Transverse colon (tissue), 4 donors: ENCODE results near the gene PREX1. TPM values are rescaled to one million over a fixed set of nuclear protein-coding genes. Genes with fewer than 3 reads are reported as not detected.

Experiments used
- DNase-seq: peaks from one replicate; pipeline ENCODE4 v3.0.0-alpha.2; 2019
- H3K27ac ChIP-seq, 4 donors: fragments of 200-600 bp; sonication (generic); 2 replicates each; pipeline ENCODE4 v1.5.1; 2016 to 2018; ENCODE audit warnings: inconsistent platforms in 4 of 4
- H3K27me3 ChIP-seq: fragments of 200-600 bp; sonication (generic); 2 replicates; pipeline ENCODE4 v1.5.1; 2017; ENCODE audit warnings: inconsistent platforms
- H3K36me3 ChIP-seq, 4 donors: fragments of 200-600 bp; sonication (generic); 2 replicates each; pipeline ENCODE4 v1.5.1; 2017 to 2019; ENCODE audit warnings: inconsistent platforms in 4 of 4
- H3K4me1 ChIP-seq, 4 donors: fragments of 200-600 bp; sonication (generic); 2 replicates each; pipeline ENCODE4 v1.5.1; 2017 to 2020; ENCODE audit warnings: inconsistent platforms in 4 of 4
- H3K4me3 ChIP-seq, 4 donors: fragments of 200-600 bp; sonication (generic); 1 replicate in 1 of 4; 2 replicates in 3 of 4; pipeline versions ENCODE4 v1.5.1 to v1.6.1; 2017 to 2019; ENCODE audit warnings: inconsistent platforms in 4 of 4
- H3K9me3 ChIP-seq, 2 donors: fragments of 200-600 bp; sonication (generic); 2 replicates each; pipeline ENCODE4 v1.5.1; 2017 to 2019; ENCODE audit warnings: inconsistent platforms in 2 of 2
- EP300 ChIP-seq: sonication (generic); formaldehyde crosslinking; IDR thresholded peaks from one replicate; pipeline ENCODE4 v1.6.1; 2017; ENCODE audit warnings: antibody characterized with exemption, low read depth
- POLR2A ChIP-seq: fragments of 450-650 bp; IDR thresholded peaks from one replicate; pipeline ENCODE4 v1.6.1; 2016; ENCODE audit warnings: antibody characterized with exemption, mild to moderate bottlenecking, moderate library complexity
- POLR2AphosphoS5 ChIP-seq, 3 donors: sonication (generic); formaldehyde crosslinking; IDR thresholded peaks; one replicate each; pipeline ENCODE4 v1.6.1; 2016; ENCODE audit warnings: antibody characterized with exemption in 3 of 3
- WGBS, 2 donors: methylation state at CpG; one replicate each; pipeline ENCODE4 v1.1.5; 2018; ENCODE audit warnings: low coverage in 1 of 2; 5-methylcytosine and 5-hydroxymethylcytosine counted together
- in situ Hi-C, 4 donors: fragments of 200-750 bp; cut with MboI; loops; one replicate each; pipeline versions ENCODE4 v1.15.0 to v1.15.1; 2017; ENCODE audit warnings: low sequenced_read_pairs in 3 of 4, low pct_ligation_motif_present in 1 of 4, low pct_unique_long_range_greater_than_20kb in 1 of 4
- intact Hi-C: fragments of 100-400 bp; cut with DNase I; formaldehyde crosslinking; loops from one replicate; pipeline ENCODE4 v1.15.1; 2023; ENCODE audit warnings: low total_unique reads
- total RNA-seq, 4 donors: library from RNA; depleted of rRNA; stranded (reverse); fragments of >200 nt; gene quantifications; one replicate each; pipeline ENCODE4 v1.1.0, GENCODE V29; 2016
- TF ChIP-seq, protein P1 (sequence below), 5 experiments: fragments of 200-600 bp in 3 of 5; fragments of 450-650 bp in 2 of 5; sonication (generic) in 3 of 5; IDR thresholded peaks; 1 replicate in 2 of 5; 2 replicates in 3 of 5; pipeline ENCODE4 v1.5.1; 2016 to 2017; ENCODE audit warnings: antibody characterized with exemption in 5 of 5, inconsistent platforms in 3 of 5, mild to moderate bottlenecking in 2 of 5, moderate library complexity in 1 of 5

Gene PREX1
- total RNA-seq, 4 donors from 2014 or later = 10.9 to 29.9 (median 16.6) TPM

DNA sequence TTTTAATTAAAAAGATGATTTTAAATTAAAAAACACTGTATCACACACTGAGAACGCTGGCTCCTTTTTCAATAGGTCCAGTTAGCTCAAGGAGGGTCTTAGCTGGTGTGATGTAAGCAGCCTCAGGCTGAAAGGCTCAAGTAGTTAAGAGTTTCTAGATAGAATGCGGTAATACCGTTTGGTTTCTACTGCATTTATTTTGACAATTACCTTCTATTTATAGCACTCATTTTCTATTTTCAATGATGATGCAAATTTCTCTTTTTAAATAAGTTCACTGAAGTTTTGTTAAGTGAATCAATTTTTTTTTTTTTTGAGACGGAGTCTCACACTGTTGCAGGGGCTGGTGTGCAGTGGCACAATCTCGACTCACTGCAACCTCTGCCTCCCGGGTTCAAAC is 87.1 kb downstream of the PREX1 start:
- Histone ChIP-seq H3K27ac (no peak overlapping the region), H3K36me3 (no peaks in the 10 kb centered on the region), H3K4me1 (peaks cover 4 to 17% (median 9%) of the 10 kb centered on the region in 4 donors), H3K9me3 (no peaks in the 10 kb centered on the region), H3K4me3 (no peak overlapping the region), H3K27me3 (no peaks in the 10 kb centered on the region)
- no peak for DNase-seq
- in situ Hi-C loops (no loop called here), intact Hi-C loops (no loop called here)
- 77 to 85% methylated on average over 6 of the region's 6 CpGs for WGBS, 2 donors
- TF ChIP-seq EP300 (no peak), POLR2AphosphoS5 (IDR thresholded peaks at IDR 0.05) (no peak), POLR2A (no peak)
- TF ChIP-seq, protein P1, sequence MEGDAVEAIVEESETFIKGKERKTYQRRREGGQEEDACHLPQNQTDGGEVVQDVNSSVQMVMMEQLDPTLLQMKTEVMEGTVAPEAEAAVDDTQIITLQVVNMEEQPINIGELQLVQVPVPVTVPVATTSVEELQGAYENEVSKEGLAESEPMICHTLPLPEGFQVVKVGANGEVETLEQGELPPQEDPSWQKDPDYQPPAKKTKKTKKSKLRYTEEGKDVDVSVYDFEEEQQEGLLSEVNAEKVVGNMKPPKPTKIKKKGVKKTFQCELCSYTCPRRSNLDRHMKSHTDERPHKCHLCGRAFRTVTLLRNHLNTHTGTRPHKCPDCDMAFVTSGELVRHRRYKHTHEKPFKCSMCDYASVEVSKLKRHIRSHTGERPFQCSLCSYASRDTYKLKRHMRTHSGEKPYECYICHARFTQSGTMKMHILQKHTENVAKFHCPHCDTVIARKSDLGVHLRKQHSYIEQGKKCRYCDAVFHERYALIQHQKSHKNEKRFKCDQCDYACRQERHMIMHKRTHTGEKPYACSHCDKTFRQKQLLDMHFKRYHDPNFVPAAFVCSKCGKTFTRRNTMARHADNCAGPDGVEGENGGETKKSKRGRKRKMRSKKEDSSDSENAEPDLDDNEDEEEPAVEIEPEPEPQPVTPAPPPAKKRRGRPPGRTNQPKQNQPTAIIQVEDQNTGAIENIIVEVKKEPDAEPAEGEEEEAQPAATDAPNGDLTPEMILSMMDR (IDR thresholded peaks at IDR 0.05) = no peak

DNA sequence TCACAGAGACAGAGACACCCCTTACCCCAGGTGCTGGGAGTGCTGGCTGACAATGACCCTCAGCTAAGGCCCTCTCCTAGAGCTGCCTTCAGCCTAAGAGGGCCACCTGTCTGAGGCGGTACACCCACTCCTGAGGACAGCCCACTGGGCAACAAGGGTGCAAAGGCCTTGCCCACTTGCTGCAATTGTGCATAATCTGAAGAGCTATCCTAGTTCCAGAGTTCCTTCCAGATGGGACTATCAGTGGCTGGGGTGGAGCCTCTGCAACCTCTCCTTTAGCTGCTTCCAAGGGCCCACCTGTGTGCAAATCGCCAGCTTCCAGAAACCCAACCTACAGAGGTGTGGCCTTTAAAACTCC is 87.5 kb downstream of the PREX1 start:
- Histone ChIP-seq H3K4me3 (no peak overlapping the region), H3K27ac (no peak overlapping the region), H3K4me1 (peaks cover 4 to 17% (median 9%) of the 10 kb centered on the region in 4 donors), H3K27me3 (no peaks in the 10 kb centered on the region), H3K9me3 (no peaks in the 10 kb centered on the region), H3K36me3 (no peaks in the 10 kb centered on the region)
- TF ChIP-seq EP300 = no peak
- no peak for TF ChIP-seq POLR2A
- 80% methylated on average over 2 of the region's 2 CpGs; no CpG with 5 or more reads in 1 of the 2 donors for WGBS, 2 donors
- intact Hi-C loops = no loop called here
- DNase-seq = no peak
- in situ Hi-C loops = no loop called here

DNA sequence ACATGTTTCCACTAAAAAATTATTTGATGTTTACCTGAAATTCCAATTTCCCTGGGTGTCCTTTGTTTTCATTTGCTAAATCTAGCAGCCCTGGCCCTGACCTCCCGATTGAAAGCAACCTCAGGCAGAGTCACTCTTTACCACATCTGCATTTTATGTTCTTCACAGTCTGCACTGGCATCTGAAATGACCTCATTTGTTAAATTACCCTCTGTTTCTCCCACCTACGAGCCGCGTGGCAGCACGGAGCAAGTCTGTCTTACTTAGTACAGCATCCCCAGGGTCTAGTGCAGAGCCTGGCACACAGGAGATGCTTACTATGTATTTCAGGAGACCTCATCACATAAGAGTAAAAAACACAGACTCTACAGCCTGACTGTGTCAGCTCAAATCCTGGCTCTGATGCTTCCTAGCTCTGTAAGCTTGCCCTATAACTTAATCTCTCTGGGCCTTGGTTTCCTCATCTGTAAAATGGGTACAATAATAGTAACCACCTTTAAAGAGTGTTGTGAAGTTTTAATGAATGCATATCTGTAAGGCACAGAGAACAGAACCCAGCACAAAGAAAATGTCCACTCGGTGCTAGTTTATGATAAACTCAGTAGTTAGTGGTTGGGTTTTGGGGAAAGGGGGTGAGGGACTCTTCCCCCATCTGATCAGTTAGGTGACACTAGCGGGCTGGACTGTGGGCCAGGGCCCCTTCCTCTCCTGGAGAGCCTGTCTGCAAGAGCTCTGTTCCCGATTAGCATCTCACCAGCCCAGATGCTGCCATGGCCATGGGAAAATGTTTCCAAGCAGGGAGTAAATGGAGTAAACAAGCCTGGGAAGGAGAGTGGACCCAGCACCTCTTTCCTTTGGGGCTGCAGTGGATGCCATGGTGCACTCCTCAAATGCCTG is 88.2 kb downstream of the PREX1 start:
- no peak for DNase-seq
- peak overlapping the region in 1 of 4 donors; percentile 7 for H3K27ac ChIP-seq
- in situ Hi-C loops = no loop called here
- intact Hi-C loops = no loop called here
- TF ChIP-seq POLR2AphosphoS5 (IDR thresholded peaks at IDR 0.05) = no peak
- TF ChIP-seq POLR2A = no peak
- TF ChIP-seq, protein P1 (IDR thresholded peaks at IDR 0.05) = no peak
- no peak for TF ChIP-seq EP300
- no peaks in the 10 kb centered on the region for H3K36me3 ChIP-seq
- 63 to 70% methylated on average over 5 to 8 of the region's 8 CpGs for WGBS, 2 donors
- H3K4me3 ChIP-seq = no peak overlapping the region
- peaks cover 4 to 17% (median 9%) of the 10 kb centered on the region in 4 donors for H3K4me1 ChIP-seq
- no peaks in the 10 kb centered on the region for H3K27me3 ChIP-seq
- no peaks in the 10 kb centered on the region for H3K9me3 ChIP-seq

DNA sequence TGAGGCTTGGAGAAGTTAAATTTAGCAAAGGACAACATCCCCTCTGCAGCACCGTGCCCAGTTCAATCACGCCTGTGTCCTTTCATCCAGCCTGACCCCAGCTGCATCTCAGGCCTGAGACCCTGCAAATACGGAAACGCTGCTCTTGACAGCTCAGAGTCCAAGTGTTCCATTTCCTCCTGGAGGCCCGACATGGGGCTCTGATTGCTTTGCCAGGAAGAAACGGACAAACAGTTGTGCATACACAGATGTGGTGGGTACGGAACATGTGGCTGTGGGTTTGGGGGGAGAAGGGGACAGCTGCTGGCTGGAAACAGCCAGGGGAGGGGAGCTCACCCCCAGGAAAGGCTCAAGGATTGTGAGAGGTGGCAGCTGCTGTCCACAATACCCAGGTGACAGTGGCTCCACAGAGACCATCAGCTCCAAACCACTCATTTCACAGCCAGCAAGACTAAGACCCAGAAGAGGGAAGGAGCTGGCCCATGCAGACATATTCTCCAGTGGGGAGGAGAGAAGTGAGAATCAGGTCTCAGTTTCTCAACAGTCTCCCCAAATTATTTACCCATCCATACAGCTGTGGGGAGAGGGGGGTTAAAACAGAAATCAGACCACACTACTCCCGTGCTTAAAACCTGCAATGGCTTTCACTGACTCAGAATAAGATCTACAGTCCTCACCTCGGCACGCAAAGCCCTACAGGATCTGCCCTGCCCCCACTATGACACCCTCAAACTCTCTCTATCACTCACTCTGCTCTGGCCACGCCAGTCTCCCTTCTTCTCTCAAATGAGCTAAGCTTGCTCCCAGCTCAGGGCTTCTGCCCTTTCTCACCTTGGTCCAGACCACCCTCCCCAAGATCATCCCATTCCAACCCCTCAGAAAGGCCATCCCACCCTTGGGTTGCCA is 89.1 kb downstream of the PREX1 start:
- no peaks in the 10 kb centered on the region for H3K36me3 ChIP-seq
- H3K27me3 ChIP-seq = no peaks in the 10 kb centered on the region
- no peak overlapping the region for H3K4me3 ChIP-seq
- no peaks in the 10 kb centered on the region for H3K9me3 ChIP-seq
- 28 to 80% methylated on average over 1 to 11 of the region's 11 CpGs for WGBS, 2 donors
- peak overlapping the region in 2 of 4 donors; percentile 3 to 7 for H3K27ac ChIP-seq
- in situ Hi-C loops (no loop called here), intact Hi-C loops (no loop called here)
- H3K4me1 ChIP-seq = peaks cover 4 to 17% (median 9%) of the 10 kb centered on the region in 4 donors
- no peak for DNase-seq
- TF ChIP-seq EP300 (no peak), POLR2A (no peak), POLR2AphosphoS5 (IDR thresholded peaks at IDR 0.05) (no peak)
- TF ChIP-seq, protein P1 (IDR thresholded peaks at IDR 0.05) = no peak
